HL-60/S4 treated with retinoic acid at 250 ng/mL for 4 days and 3 days (cell line): Measurements from ENCODE around the gene N4BP2L2.
"Not testable (repeated sequence)": the region's sequence is repeated elsewhere in the genome, so short reads cannot be mapped to it uniquely, and the experiment has no call there.

Experiments
- in situ Hi-C: fragments of 300-500 bp; cut with MboI; formaldehyde crosslinking; loops from 2 replicates; pipeline ENCODE4 v1.7.0; 2022; ENCODE audit warnings: low sequenced_read_pairs

N4BP2L2 gene

GRCh38 chr13:32538621-32539246 is at the start of gene N4BP2L2:
TSS of gene N4BP2L2 (minus strand) at chr13:32538795. CDS start at chr13:32537027, 1,768 bp downstream.
- in situ Hi-C loops = no loop called here

GRCh38 chr13:32587811-32588170 is 49.2 kb upstream of the N4BP2L2 start:
- in situ Hi-C loops = no loop called here

- in situ Hi-C loops = no loop called here
Observed at GRCh38 chr13:32587011-32587810, 48.6 kb upstream of the N4BP2L2 start.

- in situ Hi-C loops = no loop called here
Observed at GRCh38 chr13:32586080-32586900, 47.7 kb upstream of the N4BP2L2 start, which contains the start of gene PDS5B. TSS of gene PDS5B (plus strand) at chr13:32586452. CDS start at chr13:32648773, 62,321 bp downstream.

GRCh38 chr13:32585550-32586079 is 47.0 kb upstream of the N4BP2L2 start:
- in situ Hi-C loops = no loop called here

GRCh38 chr13:32582991-32583390 is 44.4 kb upstream of the N4BP2L2 start:
- in situ Hi-C loops = no loop called here

- in situ Hi-C loops = no loop called here
Observed at GRCh38 chr13:32582281-32582680, 43.7 kb upstream of the N4BP2L2 start.

GRCh38 chr13:32581177-32581786 is 42.7 kb upstream of the N4BP2L2 start:
- in situ Hi-C loops = no loop called here

GRCh38 chr13:32577032-32577431 is 38.4 kb upstream of the N4BP2L2 start:
- in situ Hi-C loops = no loop called here

GRCh38 chr13:32575687-32576086 is 37.1 kb upstream of the N4BP2L2 start:
- in situ Hi-C loops = not testable (repeated sequence)

- in situ Hi-C loops = not testable (repeated sequence)
Observed at GRCh38 chr13:32560842-32561241, 22.2 kb upstream of the N4BP2L2 start.

- in situ Hi-C loops = no loop called here
Observed at GRCh38 chr13:32555613-32556012, 17.0 kb upstream of the N4BP2L2 start.

GRCh38 chr13:32553720-32554119 is 15.1 kb upstream of the N4BP2L2 start:
- in situ Hi-C loops = no loop called here

GRCh38 chr13:32549788-32550187 is 11.2 kb upstream of the N4BP2L2 start:
- in situ Hi-C loops = no loop called here

- in situ Hi-C loops = no loop called here
Observed at GRCh38 chr13:32548837-32549236, 10.2 kb upstream of the N4BP2L2 start.

- in situ Hi-C loops = no loop called here
Observed at GRCh38 chr13:32545083-32545482, 6.5 kb upstream of the N4BP2L2 start.

GRCh38 chr13:32542221-32542620 is 3.6 kb upstream of the N4BP2L2 start:
- in situ Hi-C loops = no loop called here

- in situ Hi-C loops = no loop called here
Observed at GRCh38 chr13:32538143-32538620, 413 bp downstream of the N4BP2L2 start.

GRCh38 chr13:32537580-32538142 is 934 bp downstream of the N4BP2L2 start:
- in situ Hi-C loops = no loop called here

- in situ Hi-C loops = no loop called here
Observed at GRCh38 chr13:32535748-32536147, 2.8 kb downstream of the N4BP2L2 start.
